Measurements from ENCODE around the gene TADA2A.
A peak's percentile ranks its signal among the peaks of the same experiment; 100 is the strongest.
"Not testable (repeated sequence)": the region's sequence is repeated elsewhere in the genome, so short reads cannot be mapped to it uniquely, and the experiment has no call there.

TADA2A gene

DNA sequence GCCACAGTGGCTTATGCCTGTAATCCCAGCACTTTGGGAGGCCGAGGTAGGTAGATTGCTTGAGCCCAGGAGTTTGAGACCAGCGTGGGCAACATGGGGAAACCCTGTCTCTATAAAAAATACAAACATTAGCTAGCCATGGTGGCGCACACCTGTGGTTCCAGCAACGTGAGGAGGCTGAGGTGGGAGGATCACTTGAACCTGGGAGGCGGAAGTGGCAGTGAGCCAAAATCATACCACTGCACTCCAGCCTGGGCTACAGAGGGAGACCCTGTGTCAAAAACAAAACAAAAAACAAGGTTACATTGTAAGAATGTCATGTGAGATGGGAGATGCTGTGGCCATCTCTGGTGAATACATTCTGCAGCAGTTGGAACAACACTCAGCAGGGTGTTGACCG is 96.5 kb downstream of the TADA2A start:
- no peak for DNase-seq (ENCODE audit: insufficient read length, low spot score)
- no peak for FAIRE-seq
- TF ChIP-seq TAF1 (IDR thresholded peaks at IDR 0.05; ENCODE audit: low read depth, low read length) (no peak), POU2F2 (IDR thresholded peaks at IDR 0.05; ENCODE audit: low read depth, low read length) (no peak)

DNA sequence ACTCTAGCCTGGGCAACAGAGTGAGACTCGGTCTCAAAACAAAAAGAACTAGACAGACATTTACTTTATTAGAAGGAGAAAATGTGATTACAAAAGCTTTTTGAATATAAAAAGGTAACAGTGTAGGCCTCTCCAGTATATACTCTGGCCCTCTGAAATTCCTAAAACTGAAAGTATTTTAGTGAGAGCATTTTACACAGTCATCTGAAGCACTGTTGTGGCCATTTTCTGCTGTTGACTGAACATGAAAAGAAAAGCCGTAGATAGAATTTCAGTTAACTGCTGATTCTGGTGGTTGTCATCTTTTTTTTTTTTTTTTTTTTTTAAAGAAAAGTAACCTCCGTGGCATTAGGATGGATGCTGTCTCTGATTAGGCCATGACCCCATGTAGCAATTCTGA is 98.6 kb downstream of the TADA2A start:
- TF ChIP-seq TAF1 (IDR thresholded peaks at IDR 0.05; ENCODE audit: low read depth, low read length) (no peak), SPI1 (IDR thresholded peaks at IDR 0.05; ENCODE audit: low read depth, low read length) (no peak), POU2F2 (IDR thresholded peaks at IDR 0.05; ENCODE audit: low read depth, low read length) (no peak), POLR2AphosphoS5 (IDR thresholded peaks at IDR 0.05; ENCODE audit: low read depth, low read length) (no peak), PAX5 (IDR thresholded peaks at IDR 0.05; ENCODE audit: insufficient read depth, low read length, severe bottlenecking) (no peak), POLR2A (IDR thresholded peaks at IDR 0.05; ENCODE audit: low read depth, low read length) (no peak)
- DNase-seq (ENCODE audit: insufficient read length, low spot score) (no peak), FAIRE-seq (no peak)

DNA sequence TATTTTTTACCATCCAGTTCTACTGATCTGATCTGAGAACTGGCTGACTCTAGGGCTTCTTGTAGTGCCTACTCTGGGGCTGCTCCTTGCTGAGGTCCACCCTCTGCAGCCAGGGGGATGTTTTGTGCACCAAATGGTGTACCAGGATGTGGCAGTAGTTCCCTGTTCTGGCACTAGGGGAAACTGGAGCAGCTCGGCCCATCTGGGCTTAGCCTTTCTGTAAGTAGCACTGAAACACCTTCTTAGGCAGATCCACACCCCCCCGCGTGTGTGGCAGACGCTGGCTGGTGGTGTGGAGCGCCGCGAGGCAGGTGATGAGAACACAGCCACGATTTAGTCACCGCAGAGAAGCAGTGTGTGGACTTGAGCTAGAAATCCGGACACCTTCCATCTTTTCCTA is 100.0 kb downstream of the TADA2A start:
- DNase-seq (ENCODE audit: insufficient read length, low spot score) (peak; percentile 33), FAIRE-seq (no peak)
- no peak for TF ChIP-seq POU2F2 (IDR thresholded peaks at IDR 0.05; ENCODE audit: low read depth, low read length)
- TF ChIP-seq SPI1 (IDR thresholded peaks at IDR 0.05; ENCODE audit: low read depth, low read length) = no peak
- no peak for TF ChIP-seq PAX5 (IDR thresholded peaks at IDR 0.05; ENCODE audit: insufficient read depth, low read length, severe bottlenecking)
- TF ChIP-seq POLR2AphosphoS5 (IDR thresholded peaks at IDR 0.05; ENCODE audit: low read depth, low read length) = no peak
- no peak for TF ChIP-seq TAF1 (IDR thresholded peaks at IDR 0.05; ENCODE audit: low read depth, low read length)
- no peak for TF ChIP-seq POLR2A (IDR thresholded peaks at IDR 0.05; ENCODE audit: low read depth, low read length)

DNA sequence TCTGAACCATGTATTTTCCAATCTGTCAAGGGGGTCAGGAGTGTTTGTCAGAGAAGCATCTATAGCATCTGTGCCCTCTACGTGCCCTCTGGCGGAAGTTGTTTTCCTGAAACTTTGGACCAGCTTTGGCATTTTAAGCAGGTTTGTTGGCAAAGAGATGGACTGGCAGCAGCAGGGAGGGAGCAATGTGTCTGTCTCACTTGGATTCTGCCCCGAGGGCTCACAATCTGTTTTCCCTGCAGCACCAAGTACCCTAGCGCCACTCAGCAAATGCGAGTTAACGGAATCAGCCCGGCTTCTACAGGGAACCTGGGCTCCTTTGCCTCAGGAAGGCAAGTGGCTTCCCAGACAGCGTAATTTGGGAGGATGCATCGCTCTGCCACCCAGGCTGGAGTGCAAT is 100.4 kb downstream of the TADA2A start:
- no peak for DNase-seq (ENCODE audit: insufficient read length, low spot score)
- no peak for FAIRE-seq
- TF ChIP-seq TAF1 (IDR thresholded peaks at IDR 0.05; ENCODE audit: low read depth, low read length) (no peak), POU2F2 (IDR thresholded peaks at IDR 0.05; ENCODE audit: low read depth, low read length) (no peak)

DNA sequence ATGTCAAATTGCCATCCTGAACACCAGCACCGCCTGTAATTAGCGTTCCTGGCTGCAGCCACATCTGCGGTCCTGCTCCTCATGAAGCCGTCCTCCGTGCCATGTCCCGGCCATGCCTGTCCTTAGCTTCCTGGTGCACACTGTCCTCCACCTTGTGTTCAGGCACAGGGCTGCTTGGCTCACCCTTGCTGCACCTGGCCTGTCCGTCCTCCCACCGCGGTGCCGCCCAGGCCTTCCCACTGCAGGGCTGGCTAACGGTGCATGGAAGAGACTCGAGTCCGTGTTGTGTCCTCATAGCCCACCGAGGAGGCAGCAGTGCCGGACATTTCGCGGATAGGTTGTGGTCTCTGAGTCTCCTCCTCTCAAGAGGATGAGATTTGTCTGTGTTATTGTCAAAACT is 103.4 kb downstream of the TADA2A start:
- no peak for FAIRE-seq
- no peak for TF ChIP-seq PAX5 (IDR thresholded peaks at IDR 0.05; ENCODE audit: insufficient read depth, low read length, severe bottlenecking)
- TF ChIP-seq POLR2AphosphoS5 (IDR thresholded peaks at IDR 0.05; ENCODE audit: low read depth, low read length) = no peak
- TF ChIP-seq POU2F2 (IDR thresholded peaks at IDR 0.05; ENCODE audit: low read depth, low read length) = no peak
- TF ChIP-seq TAF1 (IDR thresholded peaks at IDR 0.05; ENCODE audit: low read depth, low read length) = no peak
- TF ChIP-seq POLR2A (IDR thresholded peaks at IDR 0.05; ENCODE audit: low read depth, low read length) = no peak
- no peak for TF ChIP-seq SPI1 (IDR thresholded peaks at IDR 0.05; ENCODE audit: low read depth, low read length)
- DNase-seq (ENCODE audit: insufficient read length, low spot score) = no peak

DNA sequence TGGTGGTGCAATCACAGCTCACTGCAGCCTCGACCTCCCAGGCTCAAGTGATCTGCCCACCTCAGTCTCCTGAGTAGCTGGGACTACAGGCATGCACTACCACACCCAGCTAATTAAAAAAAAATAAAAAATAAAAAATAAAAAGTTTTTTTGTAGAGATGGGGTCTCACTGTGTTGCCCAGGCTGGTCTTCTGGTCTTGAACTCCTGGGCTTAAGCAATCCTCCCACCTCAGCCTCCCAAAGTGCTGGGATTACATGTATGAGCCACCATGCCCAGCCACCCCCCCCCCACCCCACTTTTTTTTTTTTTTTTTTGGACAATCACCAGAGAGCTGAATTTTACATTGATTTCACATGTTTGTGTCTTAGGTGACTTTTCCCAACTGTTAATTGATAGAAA is 105.0 kb downstream of the TADA2A start:
- FAIRE-seq; DNase-seq (ENCODE audit: insufficient read length, low spot score): not testable (repeated sequence)

DNA sequence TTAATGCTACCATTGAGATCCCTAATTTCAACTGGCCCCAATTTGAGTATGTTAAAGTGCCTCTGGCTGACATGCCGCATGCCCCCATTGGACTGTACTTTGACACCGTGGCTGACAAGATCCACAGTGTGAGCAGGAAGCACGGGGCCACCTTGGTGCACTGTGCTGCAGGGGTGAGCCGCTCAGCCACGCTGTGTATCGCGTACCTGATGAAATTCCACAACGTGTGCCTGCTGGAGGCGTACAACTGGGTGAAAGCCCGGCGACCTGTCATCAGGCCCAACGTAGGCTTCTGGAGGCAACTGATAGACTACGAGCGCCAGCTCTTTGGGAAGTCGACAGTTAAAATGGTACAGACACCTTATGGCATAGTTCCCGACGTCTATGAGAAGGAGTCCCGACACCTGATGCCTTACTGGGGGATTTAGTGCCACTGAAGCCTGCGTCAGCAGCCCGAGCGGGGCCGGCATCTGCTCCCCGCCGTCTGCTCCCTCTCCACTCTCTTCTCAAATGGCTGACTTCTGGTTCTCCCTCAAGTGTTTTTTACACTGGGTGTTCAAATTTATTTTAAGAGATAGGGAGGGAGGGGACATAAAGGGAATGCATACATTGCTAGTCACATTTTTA is 105.9 kb downstream of the TADA2A start:
- FAIRE-seq (no peak), DNase-seq (ENCODE audit: insufficient read length, low spot score) (no peak)
- TF ChIP-seq POU2F2 (IDR thresholded peaks at IDR 0.05; ENCODE audit: low read depth, low read length) (no peak), TAF1 (IDR thresholded peaks at IDR 0.05; ENCODE audit: low read depth, low read length) (no peak), SPI1 (IDR thresholded peaks at IDR 0.05; ENCODE audit: low read depth, low read length) (no peak), POLR2AphosphoS5 (IDR thresholded peaks at IDR 0.05; ENCODE audit: low read depth, low read length) (no peak), POLR2A (IDR thresholded peaks at IDR 0.05; ENCODE audit: low read depth, low read length) (no peak), PAX5 (IDR thresholded peaks at IDR 0.05; ENCODE audit: insufficient read depth, low read length, severe bottlenecking) (no peak)

DNA sequence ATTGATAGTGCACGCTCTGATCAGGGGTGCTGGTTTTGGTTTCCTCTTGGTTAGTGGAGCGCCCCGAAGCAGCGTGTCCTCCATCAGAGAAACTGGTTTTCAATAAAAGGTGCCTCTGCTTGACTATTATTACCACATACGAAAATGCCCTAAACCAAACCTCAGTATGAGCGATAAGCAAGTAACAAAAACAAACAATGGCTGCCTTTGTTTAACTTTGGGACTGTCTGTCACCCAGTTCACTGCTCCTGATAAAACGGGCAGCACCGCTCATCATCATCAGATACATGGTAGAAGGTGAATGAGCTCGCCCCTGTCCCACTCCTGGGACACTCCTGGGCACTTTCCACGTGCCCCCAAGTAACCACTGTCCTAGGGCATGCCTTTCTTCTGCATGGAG is 107.0 kb downstream of the TADA2A start:
- TF ChIP-seq POU2F2 (IDR thresholded peaks at IDR 0.05; ENCODE audit: low read depth, low read length) (no peak), POLR2A (IDR thresholded peaks at IDR 0.05; ENCODE audit: low read depth, low read length) (no peak), POLR2AphosphoS5 (IDR thresholded peaks at IDR 0.05; ENCODE audit: low read depth, low read length) (no peak), PAX5 (IDR thresholded peaks at IDR 0.05; ENCODE audit: insufficient read depth, low read length, severe bottlenecking) (no peak), TAF1 (IDR thresholded peaks at IDR 0.05; ENCODE audit: low read depth, low read length) (no peak), SPI1 (IDR thresholded peaks at IDR 0.05; ENCODE audit: low read depth, low read length) (no peak)
- FAIRE-seq (no peak), DNase-seq (ENCODE audit: insufficient read length, low spot score) (no peak)

DNA sequence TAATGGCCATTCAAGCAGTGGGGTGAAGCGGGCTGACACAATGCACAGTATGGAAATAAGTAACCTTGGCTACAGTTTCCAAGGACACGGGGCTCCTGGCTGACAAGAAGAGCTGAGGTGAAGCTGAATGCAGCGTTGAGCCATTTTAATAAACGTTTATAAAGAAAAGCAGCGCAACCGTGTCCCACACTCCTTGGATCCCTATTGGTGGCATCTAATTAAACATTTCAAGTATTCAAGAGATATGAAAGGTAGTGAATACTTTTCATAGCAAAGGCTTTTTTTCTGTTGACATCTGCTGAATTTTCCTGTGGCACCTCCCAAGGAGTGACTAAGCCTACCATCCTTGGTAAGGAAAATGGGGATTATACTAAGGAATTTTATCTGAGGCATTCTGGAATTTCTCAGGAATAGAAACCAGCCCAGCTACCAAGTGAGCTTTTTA is 109.5 kb downstream of the TADA2A start:
- DNase-seq (ENCODE audit: insufficient read length, low spot score) = no peak
- no peak for FAIRE-seq
- TF ChIP-seq POLR2A (IDR thresholded peaks at IDR 0.05; ENCODE audit: low read depth, low read length) (no peak), TAF1 (IDR thresholded peaks at IDR 0.05; ENCODE audit: low read depth, low read length) (no peak), POLR2AphosphoS5 (IDR thresholded peaks at IDR 0.05; ENCODE audit: low read depth, low read length) (no peak), SPI1 (IDR thresholded peaks at IDR 0.05; ENCODE audit: low read depth, low read length) (no peak), POU2F2 (IDR thresholded peaks at IDR 0.05; ENCODE audit: low read depth, low read length) (no peak), PAX5 (IDR thresholded peaks at IDR 0.05; ENCODE audit: insufficient read depth, low read length, severe bottlenecking) (no peak)

DNA sequence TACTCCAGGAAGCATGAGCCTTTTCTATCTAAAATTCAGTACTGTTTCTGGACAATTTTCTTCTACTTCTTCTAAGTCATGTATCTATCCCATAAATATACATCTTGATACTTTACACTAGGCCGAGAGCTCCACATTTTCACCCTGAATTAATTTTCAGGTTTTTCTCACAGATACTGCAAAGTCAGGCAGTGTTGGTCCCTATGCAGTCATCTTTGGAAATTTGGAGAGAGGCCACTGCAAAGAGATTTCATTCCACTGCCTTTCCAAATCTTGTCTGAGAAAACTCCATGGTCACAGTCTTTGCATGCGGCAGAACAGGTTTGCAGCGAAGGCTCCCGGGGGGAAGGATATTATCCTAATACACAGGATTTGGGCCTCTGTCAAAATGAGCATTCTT is 111.2 kb downstream of the TADA2A start:
- DNase-seq (ENCODE audit: insufficient read length, low spot score) = no peak
- TF ChIP-seq POLR2AphosphoS5 (IDR thresholded peaks at IDR 0.05; ENCODE audit: low read depth, low read length) (no peak), PAX5 (IDR thresholded peaks at IDR 0.05; ENCODE audit: insufficient read depth, low read length, severe bottlenecking) (no peak), TAF1 (IDR thresholded peaks at IDR 0.05; ENCODE audit: low read depth, low read length) (no peak), SPI1 (IDR thresholded peaks at IDR 0.05; ENCODE audit: low read depth, low read length) (no peak), POU2F2 (IDR thresholded peaks at IDR 0.05; ENCODE audit: low read depth, low read length) (no peak), POLR2A (IDR thresholded peaks at IDR 0.05; ENCODE audit: low read depth, low read length) (no peak)
- no peak for FAIRE-seq

Measured in GM12891 (cell line).